D721Med (cell line): ENCODE data around the gene TSPAN33.

ENCODE experiments used
- DNase-seq: peaks from one replicate; pipeline ENCODE4 v3.0.0; 2011; ENCODE audit warnings: low spot score; ENCODE audit not compliant: insufficient read length
- FAIRE-seq: peaks from 2 replicates; lab custom pipeline; 2011; peaks lifted over from hg19 to GRCh38; lab: Jason Lieb, UNC
- CTCF ChIP-seq: IDR thresholded peaks from 2 replicates; pipeline ENCODE4 v1.5.1; 2012; ENCODE audit warnings: mild to moderate bottlenecking, control low read depth; ENCODE audit not compliant: insufficient read depth; ENCODE audit errors: missing control alignments

Gene TSPAN33

GRCh38 chr7:129122078-129122750 lies 22.3 kb upstream of the TSPAN33 start:
- no peak for TF ChIP-seq CTCF
- no peak for FAIRE-seq
- DNase-seq = no peak

GRCh38 chr7:129122751-129123509 lies 21.6 kb upstream of the TSPAN33 start:
- no peak for FAIRE-seq
- DNase-seq = no peak
- TF ChIP-seq CTCF = no peak

- DNase-seq = no peak
- TF ChIP-seq CTCF = no peak
- FAIRE-seq = no peak
Observed at GRCh38 chr7:129123510-129123857, 21.0 kb upstream of the TSPAN33 start.

- FAIRE-seq = no peak
- no peak for DNase-seq
- TF ChIP-seq CTCF = no peak
Observed at GRCh38 chr7:129126314-129126713, 18.2 kb upstream of the TSPAN33 start.

GRCh38 chr7:129127154-129127553 lies 17.4 kb upstream of the TSPAN33 start:
- no peak for TF ChIP-seq CTCF
- DNase-seq = no peak
- FAIRE-seq = no peak

- FAIRE-seq (no peak), DNase-seq (no peak)
- no peak for TF ChIP-seq CTCF
Observed at GRCh38 chr7:129127601-129128000, 16.9 kb upstream of the TSPAN33 start.

- no peak for FAIRE-seq
- DNase-seq = no peak
- TF ChIP-seq CTCF = no peak
Observed at GRCh38 chr7:129134356-129134987, 10.0 kb upstream of the TSPAN33 start.
